AG09309 (cell line): ENCODE results near the gene CAPN7.
"Not testable (repeated sequence)": the region's sequence is repeated elsewhere in the genome, so short reads cannot be mapped to it uniquely, and the experiment has no call there.

Experiments
- DNase-seq: peaks from one replicate; pipeline ENCODE4 v3.0.0-alpha.2; 2010; ENCODE audit warnings: low read depth
- H3K4me3 ChIP-seq: 2 replicates; pipeline ENCODE4 v1.5.1; 2011; ENCODE audit warnings: mild to moderate bottlenecking, low read depth, low read length, moderate library complexity; ENCODE audit not compliant: control insufficient read depth
- TF ChIP-seq, protein P1 (sequence below): IDR thresholded peaks from 2 replicates; pipeline ENCODE4 v1.5.1; 2011; ENCODE audit warnings: mild to moderate bottlenecking, low read depth, low read length, inconsistent platforms; ENCODE audit not compliant: insufficient read depth, control insufficient read depth; ENCODE audit errors: missing control alignments

Gene CAPN7

DNA sequence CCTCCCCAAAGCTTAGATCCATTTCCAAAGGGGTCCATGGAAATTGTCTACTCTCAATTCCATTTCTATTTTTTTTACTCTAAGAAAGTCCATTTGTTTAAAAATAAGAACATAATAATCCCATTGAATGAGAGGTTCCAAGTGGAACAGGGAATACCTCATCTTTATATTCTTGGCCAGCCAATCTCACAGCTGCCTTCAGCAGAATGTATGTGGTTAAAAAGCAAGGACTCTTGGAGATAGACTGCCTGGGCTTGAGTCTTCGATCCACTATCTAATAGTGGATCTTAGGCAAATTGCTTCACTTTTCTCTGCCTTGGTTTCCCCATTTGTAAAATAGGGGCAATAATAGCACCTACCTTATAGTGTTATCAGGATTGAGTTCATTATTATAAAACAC, 24.5 kb upstream of the CAPN7 start:
- TF ChIP-seq, protein P1, sequence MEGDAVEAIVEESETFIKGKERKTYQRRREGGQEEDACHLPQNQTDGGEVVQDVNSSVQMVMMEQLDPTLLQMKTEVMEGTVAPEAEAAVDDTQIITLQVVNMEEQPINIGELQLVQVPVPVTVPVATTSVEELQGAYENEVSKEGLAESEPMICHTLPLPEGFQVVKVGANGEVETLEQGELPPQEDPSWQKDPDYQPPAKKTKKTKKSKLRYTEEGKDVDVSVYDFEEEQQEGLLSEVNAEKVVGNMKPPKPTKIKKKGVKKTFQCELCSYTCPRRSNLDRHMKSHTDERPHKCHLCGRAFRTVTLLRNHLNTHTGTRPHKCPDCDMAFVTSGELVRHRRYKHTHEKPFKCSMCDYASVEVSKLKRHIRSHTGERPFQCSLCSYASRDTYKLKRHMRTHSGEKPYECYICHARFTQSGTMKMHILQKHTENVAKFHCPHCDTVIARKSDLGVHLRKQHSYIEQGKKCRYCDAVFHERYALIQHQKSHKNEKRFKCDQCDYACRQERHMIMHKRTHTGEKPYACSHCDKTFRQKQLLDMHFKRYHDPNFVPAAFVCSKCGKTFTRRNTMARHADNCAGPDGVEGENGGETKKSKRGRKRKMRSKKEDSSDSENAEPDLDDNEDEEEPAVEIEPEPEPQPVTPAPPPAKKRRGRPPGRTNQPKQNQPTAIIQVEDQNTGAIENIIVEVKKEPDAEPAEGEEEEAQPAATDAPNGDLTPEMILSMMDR = no peak
- DNase-seq = no peak
- H3K4me3 ChIP-seq = no peak overlapping the region

DNA sequence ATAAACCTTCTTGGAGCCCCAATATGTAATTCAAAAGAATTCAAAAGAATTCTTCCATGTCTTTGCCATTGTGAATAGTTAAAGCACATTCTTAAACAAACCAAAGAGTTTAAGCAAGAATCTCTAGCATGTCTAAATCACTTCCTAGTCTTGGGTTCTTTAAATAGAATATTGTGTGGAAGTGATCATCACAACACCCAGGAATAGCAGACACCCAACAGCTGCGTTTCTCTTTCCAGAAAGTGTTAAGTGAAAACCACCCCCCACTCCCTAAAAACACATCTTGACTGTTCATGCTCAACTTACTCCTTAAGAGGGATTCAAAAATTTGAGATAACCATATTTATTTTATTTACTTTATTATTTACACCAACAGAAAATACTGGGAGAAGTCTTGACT, 24.1 kb upstream of the CAPN7 start:
- DNase-seq = no peak
- no peak overlapping the region for H3K4me3 ChIP-seq
- TF ChIP-seq, protein P1 = no peak

DNA sequence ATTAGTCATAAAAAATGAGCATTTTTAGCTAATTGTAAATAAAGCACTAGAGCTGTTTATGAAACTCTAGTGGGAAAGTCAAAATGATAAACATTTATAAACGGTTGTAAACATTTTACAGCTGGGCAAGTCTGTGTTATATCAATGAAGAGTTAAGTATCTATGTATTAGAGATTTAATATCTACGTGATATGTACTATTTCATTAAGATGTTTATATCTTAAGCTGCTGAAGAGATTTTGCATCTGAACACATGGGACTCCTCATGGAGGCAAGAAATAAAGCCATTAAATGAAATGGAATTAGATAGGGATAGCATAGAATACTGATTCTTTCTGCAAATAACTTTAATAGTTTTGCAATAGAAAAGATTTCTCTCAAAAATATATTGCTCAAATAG, 23.0 kb upstream of the CAPN7 start:
- TF ChIP-seq, protein P1 = no peak
- no peak for DNase-seq
- no peak overlapping the region for H3K4me3 ChIP-seq

DNA sequence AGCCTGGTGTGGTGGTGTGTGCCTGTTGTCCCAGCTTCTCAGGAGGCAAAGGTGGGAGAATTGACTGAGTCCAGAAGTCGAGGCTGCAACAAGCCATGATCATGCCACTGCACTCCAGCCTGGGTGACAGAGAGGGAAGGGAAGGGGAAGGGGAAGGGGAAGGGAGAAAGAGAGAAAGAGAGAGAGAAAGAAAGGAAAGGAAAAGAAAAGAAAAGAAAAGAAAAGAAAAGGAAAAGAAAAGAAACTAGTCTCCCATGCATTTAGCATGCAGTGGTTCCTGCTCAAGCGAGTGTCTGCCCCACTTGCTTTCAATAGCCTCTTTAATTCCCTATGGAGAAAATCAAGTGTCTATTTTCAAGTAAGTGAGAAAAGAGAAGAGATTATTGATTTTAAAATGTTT, 20.6 kb upstream of the CAPN7 start:
- no peak overlapping the region for H3K4me3 ChIP-seq
- DNase-seq = no peak
- TF ChIP-seq, protein P1 = no peak

DNA sequence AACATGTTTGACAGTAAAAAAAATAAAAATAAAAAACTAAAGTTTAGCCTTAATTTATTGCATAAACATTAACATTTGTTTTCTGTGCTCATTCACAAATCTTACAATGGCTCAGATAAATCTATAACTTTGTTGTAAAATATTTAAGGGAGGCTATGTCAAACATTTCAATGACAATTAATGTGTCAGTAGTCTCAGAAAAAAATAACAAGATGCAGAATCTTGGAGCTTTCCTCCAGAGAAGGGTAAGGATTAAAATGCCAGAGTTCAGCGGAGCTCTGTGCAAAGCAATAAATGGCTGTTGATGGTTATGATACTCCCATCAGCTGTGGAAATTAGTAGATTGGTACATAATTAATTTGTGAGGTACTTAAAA, 20.0 kb upstream of the CAPN7 start:
- no peak for DNase-seq
- H3K4me3 ChIP-seq = no peak overlapping the region
- TF ChIP-seq, protein P1 = no peak

DNA sequence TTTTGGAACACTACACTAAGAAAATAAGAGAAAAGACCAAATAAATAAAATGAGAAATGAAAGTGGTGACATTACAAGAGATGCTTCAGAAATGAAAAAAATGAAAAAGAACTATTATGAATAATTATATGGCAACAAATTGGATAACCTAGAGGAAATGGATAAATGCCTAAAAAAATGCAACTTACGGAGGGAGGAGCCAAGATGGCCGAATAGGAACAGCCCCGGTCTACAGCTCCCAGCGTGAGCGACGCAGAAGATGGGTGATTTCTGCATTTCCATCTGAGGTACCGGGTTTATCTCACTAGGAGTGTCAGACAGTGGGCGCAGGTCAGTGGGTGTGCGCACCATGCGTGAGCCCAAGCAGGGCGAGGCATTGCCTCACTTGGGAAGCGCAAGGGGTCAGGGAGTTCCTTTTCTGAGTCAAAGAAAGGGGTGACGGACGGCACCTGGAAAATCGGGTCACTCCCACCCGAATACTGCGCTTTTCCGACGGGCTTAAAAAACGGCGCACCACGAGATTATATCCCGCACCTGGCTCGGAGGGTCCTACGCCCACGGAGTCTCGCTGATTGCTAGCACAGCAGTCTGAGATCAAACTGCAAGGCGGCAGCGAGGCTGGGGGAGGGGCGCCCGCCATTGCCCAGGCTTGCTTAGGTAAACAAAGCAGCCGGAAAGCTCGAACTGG, 19.4 kb upstream of the CAPN7 start:
- not testable (repeated sequence) for H3K4me3 ChIP-seq, DNase-seq

DNA sequence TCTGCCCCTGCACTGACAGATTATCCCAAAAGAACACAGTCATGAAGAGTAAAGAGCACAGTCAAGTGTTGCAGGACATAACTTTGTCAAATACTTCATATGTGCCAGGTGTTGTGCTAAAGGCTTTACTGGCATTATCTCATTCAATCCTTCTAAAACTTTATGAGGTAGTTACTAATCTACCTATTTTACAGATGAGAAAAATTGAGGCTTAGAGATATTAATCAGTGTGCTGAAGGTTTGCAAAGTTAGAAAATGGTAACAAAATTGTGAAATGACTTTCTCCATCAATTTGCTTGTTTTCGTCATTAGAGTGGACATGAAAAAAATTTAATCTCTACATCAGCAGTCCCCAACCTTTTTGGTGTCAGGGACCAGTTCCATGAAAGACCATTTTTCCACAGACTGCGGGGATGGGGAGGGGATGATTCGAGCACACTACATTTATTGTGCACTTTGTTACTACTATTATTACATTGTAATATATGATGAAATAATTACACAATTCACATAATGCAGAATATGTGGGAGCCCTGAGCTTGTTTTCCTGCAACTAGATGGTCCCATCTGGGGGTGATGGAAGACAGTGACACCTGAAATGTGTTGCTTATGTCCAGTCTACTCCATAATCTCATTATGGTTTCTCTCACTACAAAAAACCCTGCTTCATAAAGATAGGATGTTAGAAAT, 8.6 kb upstream of the CAPN7 start:
- no peak for DNase-seq
- H3K4me3 ChIP-seq = no peak overlapping the region
- TF ChIP-seq, protein P1 = no peak
